ENCODE measurements around the gene RSPRY1.
"Not testable (repeated sequence)": the region's sequence is repeated elsewhere in the genome, so short reads cannot be mapped to it uniquely, and the experiment has no call there.

RSPRY1 gene

DNA sequence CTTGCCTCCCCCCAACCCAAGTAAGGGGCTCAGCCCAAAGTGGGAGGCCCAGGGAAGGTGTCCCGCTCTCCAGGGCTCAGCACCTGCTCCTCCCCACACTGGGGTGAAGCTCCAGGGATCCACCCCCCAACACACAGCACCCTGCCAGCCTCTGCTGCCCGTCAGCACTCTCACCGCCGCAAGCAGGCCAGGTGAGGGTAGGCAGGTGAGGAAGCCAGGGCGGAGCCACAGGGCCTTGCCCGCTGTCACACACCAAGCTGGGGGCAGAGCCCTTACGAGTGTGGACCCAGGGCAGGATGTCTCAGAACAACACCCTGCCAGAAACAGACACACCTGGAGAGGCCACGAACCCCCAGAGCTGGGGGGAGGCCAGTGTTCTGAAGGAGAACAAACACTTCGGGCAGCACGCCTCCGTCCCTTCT is 78.8 kb downstream of the RSPRY1 start:
- Histone ChIP-seq H3K4me3 (ENCODE audit: low read length) (no peak overlapping the region), H3K9me3 (replicated peaks; ENCODE audit: insufficient read depth, low read length) (no peaks in the 10 kb centered on the region), H3K4me2 (ENCODE audit: low read depth, low read length) (no peak overlapping the region), H4K20me1 (ENCODE audit: insufficient read depth, low read length) (no peaks in the 10 kb centered on the region), H3K27me3 (replicated peaks; ENCODE audit: insufficient read depth, low read length) (no peaks in the 10 kb centered on the region), H3K9me2 (replicated peaks; ENCODE audit: insufficient read depth, low read length) (no peaks in the 10 kb centered on the region), H3K4me1 (ENCODE audit: low read length) (no peaks in the 10 kb centered on the region), H3K79me2 (ENCODE audit: low read length) (no peaks in the 10 kb centered on the region), H3F3A (ENCODE audit: insufficient read depth, low read length) (no peaks in the 10 kb centered on the region), H2AFZ (ENCODE audit: low read length) (no peak overlapping the region), H3K27ac (ENCODE audit: low read length) (no peak overlapping the region), H3K36me3 (replicated peaks; ENCODE audit: insufficient read depth, low read length) (no peaks in the 10 kb centered on the region), H3K9ac (ENCODE audit: low read length) (no peak overlapping the region)
- DNase-seq, result no peak
- no peak for TF ChIP-seq CTCF (IDR thresholded peaks at IDR 0.05; ENCODE audit: low read length)
- TF ChIP-seq EZH2 (optimal IDR thresholded peaks at IDR 0.05; ENCODE audit: low read depth, low read length), result no peak
- TF ChIP-seq EZH2phosphoT487 (IDR thresholded peaks at IDR 0.05; ENCODE audit: low read length), result no peak

DNA sequence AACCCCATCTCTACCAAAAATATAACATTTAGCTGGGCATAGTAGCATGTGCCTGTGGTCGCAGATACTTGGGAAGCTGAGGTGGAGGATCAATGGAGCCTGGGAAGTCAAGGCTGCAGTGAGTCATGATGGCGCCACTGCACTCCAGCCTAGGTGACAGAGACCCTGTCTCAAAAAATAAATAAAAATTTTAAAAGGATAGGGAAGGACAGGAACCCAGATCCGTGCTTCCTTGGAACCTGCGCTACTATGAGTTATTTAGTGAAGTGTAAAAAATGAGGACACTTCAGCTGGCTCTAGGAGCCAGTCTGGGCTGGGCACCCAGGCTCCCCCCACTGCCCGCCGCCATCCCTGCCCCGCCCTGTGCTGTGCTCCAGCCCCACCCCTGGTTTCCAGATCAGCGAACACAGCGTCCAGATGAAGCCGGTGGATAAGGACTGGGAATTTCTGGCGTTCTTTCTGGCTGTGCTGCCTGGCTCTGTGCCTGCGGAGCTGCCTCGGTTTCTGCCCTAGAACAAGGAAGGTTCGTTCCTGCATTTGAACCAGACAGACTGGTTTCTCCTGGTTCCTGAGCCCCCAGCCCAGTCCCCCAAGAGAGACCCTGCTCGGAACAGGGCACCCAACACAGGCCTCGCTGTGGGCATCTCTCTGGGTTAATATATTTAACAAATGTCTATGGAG is 79.9 kb downstream of the RSPRY1 start:
- no peaks in the 10 kb centered on the region for H3K36me3 ChIP-seq (replicated peaks; ENCODE audit: insufficient read depth, low read length)
- no peaks in the 10 kb centered on the region for H3K9me2 ChIP-seq (replicated peaks; ENCODE audit: insufficient read depth, low read length)
- no peak overlapping the region for H3K4me3 ChIP-seq (ENCODE audit: low read length)
- no peak for DNase-seq
- H3K79me2 ChIP-seq (ENCODE audit: low read length), result no peaks in the 10 kb centered on the region
- no peak overlapping the region for H2AFZ ChIP-seq (ENCODE audit: low read length)
- no peaks in the 10 kb centered on the region for H3K9me3 ChIP-seq (replicated peaks; ENCODE audit: insufficient read depth, low read length)
- H3K9ac ChIP-seq (ENCODE audit: low read length), result no peak overlapping the region
- H3K4me2 ChIP-seq (ENCODE audit: low read depth, low read length), result no peak overlapping the region
- no peaks in the 10 kb centered on the region for H3K4me1 ChIP-seq (ENCODE audit: low read length)
- H3K27me3 ChIP-seq (replicated peaks; ENCODE audit: insufficient read depth, low read length), result no peaks in the 10 kb centered on the region
- H3F3A ChIP-seq (ENCODE audit: insufficient read depth, low read length), result no peaks in the 10 kb centered on the region
- H4K20me1 ChIP-seq (ENCODE audit: insufficient read depth, low read length), result no peaks in the 10 kb centered on the region
- no peak for TF ChIP-seq EZH2phosphoT487 (IDR thresholded peaks at IDR 0.05; ENCODE audit: low read length)
- TF ChIP-seq CTCF (IDR thresholded peaks at IDR 0.05; ENCODE audit: low read length), result no peak
- TF ChIP-seq EZH2 (optimal IDR thresholded peaks at IDR 0.05; ENCODE audit: low read depth, low read length), result no peak
- no peak overlapping the region for H3K27ac ChIP-seq (ENCODE audit: low read length)

DNA sequence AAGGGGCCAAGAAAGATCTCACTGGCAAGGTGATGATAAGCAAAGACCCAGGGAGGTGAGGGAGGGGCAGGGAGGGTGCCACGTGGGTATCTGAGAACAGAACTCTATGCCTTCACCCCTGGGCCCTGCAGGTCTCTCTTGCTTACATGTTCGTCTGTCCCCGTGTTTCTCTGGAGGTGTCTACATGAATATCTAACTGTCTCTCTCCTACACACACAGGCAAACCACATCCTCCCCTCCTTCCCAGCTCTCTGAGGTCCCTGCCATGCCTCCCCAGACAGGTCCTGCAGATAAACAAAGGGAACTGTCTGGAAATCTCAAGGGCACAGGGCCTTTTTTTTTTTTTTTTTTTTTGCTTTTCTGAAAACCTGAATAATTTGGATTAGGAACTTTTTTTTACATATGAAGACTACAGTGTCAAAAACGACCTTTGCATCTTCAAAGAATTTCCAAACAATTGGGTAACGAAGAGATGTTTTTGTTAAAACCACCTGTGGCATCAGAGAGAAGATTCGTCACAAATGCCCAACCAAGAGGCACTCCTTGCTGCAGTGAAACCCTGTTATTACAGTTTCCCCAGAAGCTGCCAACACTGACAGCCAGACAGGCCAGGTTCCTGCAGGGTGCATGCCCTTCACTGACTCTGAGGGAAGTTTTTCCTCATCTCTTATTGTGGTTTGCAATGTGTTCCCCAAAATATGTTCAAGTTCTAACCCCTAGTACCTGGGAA is 80.6 kb downstream of the RSPRY1 start:
- no peak overlapping the region for H3K27ac ChIP-seq (ENCODE audit: low read length)
- no peak overlapping the region for H2AFZ ChIP-seq (ENCODE audit: low read length)
- DNase-seq, result no peak

GRCh38 chr16:57267343-57267742 is 81.2 kb downstream of the RSPRY1 start:
- H4K20me1 ChIP-seq (ENCODE audit: insufficient read depth, low read length); H3K4me3 ChIP-seq (ENCODE audit: low read length); H3K9me2 ChIP-seq (replicated peaks; ENCODE audit: insufficient read depth, low read length); H3K36me3 ChIP-seq (replicated peaks; ENCODE audit: insufficient read depth, low read length); H3F3A ChIP-seq (ENCODE audit: insufficient read depth, low read length); H3K79me2 ChIP-seq (ENCODE audit: low read length); H2AFZ ChIP-seq (ENCODE audit: low read length); H3K27ac ChIP-seq (ENCODE audit: low read length); DNase-seq; H3K4me1 ChIP-seq (ENCODE audit: low read length); H3K9me3 ChIP-seq (replicated peaks; ENCODE audit: insufficient read depth, low read length); H3K4me2 ChIP-seq (ENCODE audit: low read depth, low read length); H3K9ac ChIP-seq (ENCODE audit: low read length); H3K27me3 ChIP-seq (replicated peaks; ENCODE audit: insufficient read depth, low read length): not testable (repeated sequence)

More for the DNA sequence above, 80.6 kb downstream of the RSPRY1 start:
- no peaks in the 10 kb centered on the region for H3K27me3 ChIP-seq (replicated peaks; ENCODE audit: insufficient read depth, low read length)
- H3K4me3 ChIP-seq (ENCODE audit: low read length), result no peak overlapping the region
- H3K36me3 ChIP-seq (replicated peaks; ENCODE audit: insufficient read depth, low read length), result no peaks in the 10 kb centered on the region
- no peaks in the 10 kb centered on the region for H4K20me1 ChIP-seq (ENCODE audit: insufficient read depth, low read length)
- no peaks in the 10 kb centered on the region for H3K9me2 ChIP-seq (replicated peaks; ENCODE audit: insufficient read depth, low read length)
- no peak overlapping the region for H3K4me2 ChIP-seq (ENCODE audit: low read depth, low read length)
- no peaks in the 10 kb centered on the region for H3F3A ChIP-seq (ENCODE audit: insufficient read depth, low read length)
- no peaks in the 10 kb centered on the region for H3K4me1 ChIP-seq (ENCODE audit: low read length)
- no peaks in the 10 kb centered on the region for H3K9me3 ChIP-seq (replicated peaks; ENCODE audit: insufficient read depth, low read length)
- H3K79me2 ChIP-seq (ENCODE audit: low read length), result no peaks in the 10 kb centered on the region
- TF ChIP-seq EZH2phosphoT487 (IDR thresholded peaks at IDR 0.05; ENCODE audit: low read length) (no peak), CTCF (IDR thresholded peaks at IDR 0.05; ENCODE audit: low read length) (no peak), EZH2 (optimal IDR thresholded peaks at IDR 0.05; ENCODE audit: low read depth, low read length) (no peak)
- no peak overlapping the region for H3K9ac ChIP-seq (ENCODE audit: low read length)

Measured in MM.1S (cell line).